Right hindlimb (tissue), 1 donor: ENCODE data around the gene MACROD2.

Experiments
- DNase-seq: peaks from one replicate; pipeline ENCODE4 v3.0.0-alpha.2; 2018

The MACROD2 gene

GRCh38 chr20:14609328-14610221 is 614.3 kb downstream of the MACROD2 start:
- no peak for DNase-seq

GRCh38 chr20:14611479-14611878 is 616.2 kb downstream of the MACROD2 start:
- no peak for DNase-seq

- DNase-seq = no peak
Observed at GRCh38 chr20:14612391-14612790, 617.1 kb downstream of the MACROD2 start.

- no peak for DNase-seq
Observed at GRCh38 chr20:14616003-14616402, 620.7 kb downstream of the MACROD2 start.

GRCh38 chr20:14617123-14617522 is 621.8 kb downstream of the MACROD2 start:
- no peak for DNase-seq

GRCh38 chr20:14619411-14619810 is 624.1 kb downstream of the MACROD2 start:
- DNase-seq = no peak

- DNase-seq = no peak
Observed at GRCh38 chr20:14622796-14623195, 627.5 kb downstream of the MACROD2 start.

GRCh38 chr20:14631011-14631410 is 635.7 kb downstream of the MACROD2 start:
- DNase-seq = no peak

GRCh38 chr20:14632906-14633305 is 637.6 kb downstream of the MACROD2 start:
- DNase-seq = no peak

GRCh38 chr20:14633507-14633906 is 638.2 kb downstream of the MACROD2 start:
- DNase-seq = no peak

- DNase-seq = no peak
Observed at GRCh38 chr20:14634665-14635064, 639.3 kb downstream of the MACROD2 start.

- DNase-seq = no peak
Observed at GRCh38 chr20:14637441-14637840, 642.1 kb downstream of the MACROD2 start.

- DNase-seq = no peak
Observed at GRCh38 chr20:14643146-14643545, 647.8 kb downstream of the MACROD2 start.

- no peak for DNase-seq
Observed at GRCh38 chr20:14643556-14643955, 648.2 kb downstream of the MACROD2 start.

- no peak for DNase-seq
Observed at GRCh38 chr20:14644306-14645097, 649.2 kb downstream of the MACROD2 start.

- DNase-seq = no peak
Observed at GRCh38 chr20:14647016-14647415, 651.7 kb downstream of the MACROD2 start.

- no peak for DNase-seq
Observed at GRCh38 chr20:14649662-14650061, 654.3 kb downstream of the MACROD2 start.

GRCh38 chr20:14657266-14658005 is 662.1 kb downstream of the MACROD2 start:
- DNase-seq = no peak

- no peak for DNase-seq
Observed at GRCh38 chr20:14664101-14664500, 668.8 kb downstream of the MACROD2 start.

GRCh38 chr20:14666696-14667095 is 671.4 kb downstream of the MACROD2 start:
- DNase-seq = no peak

- no peak for DNase-seq
Observed at GRCh38 chr20:14667226-14667625, 671.9 kb downstream of the MACROD2 start.

- no peak for DNase-seq
Observed at GRCh38 chr20:14672066-14672465, 676.8 kb downstream of the MACROD2 start.

- no peak for DNase-seq
Observed at GRCh38 chr20:14673164-14673563, 677.8 kb downstream of the MACROD2 start.
